ENCODE measurements around the gene SIPA1L2. TPM values are rescaled to one million over a fixed set of nuclear protein-coding genes. Genes with fewer than 3 reads are reported as not detected.
"Not testable (repeated sequence)": the region's sequence is repeated elsewhere in the genome, so short reads cannot be mapped to it uniquely, and the experiment has no call there.

The SIPA1L2 gene
- total and polyA plus RNA-seq, 5 donors from 2014 or later = 0.22 TPM; not detected in 4

DNA sequence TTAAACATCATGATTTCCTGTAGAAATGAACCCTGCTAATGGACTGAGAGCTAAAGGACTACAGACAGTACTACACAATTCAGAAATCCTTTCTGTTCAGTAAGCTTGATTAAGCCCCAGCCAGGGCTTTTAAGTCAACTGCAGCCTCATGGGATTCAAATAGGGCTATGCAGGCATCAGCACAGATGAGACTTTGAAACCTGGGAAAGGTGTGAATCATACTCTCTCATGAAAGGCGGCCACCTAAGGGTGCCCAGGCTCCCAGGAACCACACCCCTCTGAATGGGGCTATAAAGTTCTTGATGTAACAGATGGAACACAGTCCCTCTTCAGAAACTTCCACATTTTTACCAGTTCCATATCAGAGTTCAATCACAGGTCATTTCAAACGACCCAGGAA lies 7.6 kb downstream of the SIPA1L2 start:
- H3K9me3 ChIP-seq (ENCODE audit: control insufficient read depth in 2 of 2, low read length in 2 of 2) = no peaks in the 10 kb centered on the region
- no peak overlapping the region for H3K27ac ChIP-seq (ENCODE audit: insufficient read depth, low read length, poor library complexity, severe bottlenecking)
- H3K27me3 ChIP-seq (ENCODE audit: control insufficient read depth, insufficient read depth, low read length) = peaks cover 11% of the 10 kb centered on the region
- no peak overlapping the region for H3K27ac Mint-ChIP-seq
- no peaks in the 10 kb centered on the region for H3K36me3 ChIP-seq (ENCODE audit: control insufficient read depth, insufficient read depth, low read length)
- no peak for ATAC-seq (ENCODE audit: low read depth in 2 of 2)
- DNase-seq = no peak
- H3K9me3 Mint-ChIP-seq = peaks cover 0 to 2% (median 0%) of the 10 kb centered on the region in 7 donors
- no peak overlapping the region for H3K4me3 Mint-ChIP-seq
- no peak overlapping the region for H3K4me3 ChIP-seq (ENCODE audit: low read depth, low read length)
- H3K27me3 Mint-ChIP-seq = peaks cover 33% of the 10 kb centered on the region
- no peaks in the 10 kb centered on the region for H3K4me1 Mint-ChIP-seq
- no peaks in the 10 kb centered on the region for H3K4me1 ChIP-seq (ENCODE audit: control insufficient read depth, insufficient read depth, low read length, poor library complexity, severe bottlenecking)
- no peaks in the 10 kb centered on the region for H3K36me3 Mint-ChIP-seq

DNA sequence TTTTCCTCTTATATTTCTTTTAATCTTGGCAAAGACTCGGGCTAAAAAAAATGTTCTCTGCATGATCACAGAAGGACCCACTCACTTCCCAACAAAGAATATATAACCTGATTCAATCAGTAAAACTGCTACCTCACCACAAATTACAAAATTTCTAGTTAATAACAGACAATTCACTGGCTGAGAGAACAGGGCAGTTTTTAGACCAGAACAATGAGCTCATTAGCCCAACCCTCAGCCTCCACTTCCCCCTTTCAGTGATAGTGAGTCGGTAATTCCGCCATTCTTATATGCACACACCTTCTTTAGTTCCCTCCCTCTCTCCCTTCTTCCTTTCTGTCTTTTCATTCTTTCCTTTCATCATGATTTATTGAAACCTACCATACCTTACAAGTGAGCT lies 8.9 kb downstream of the SIPA1L2 start:
- Mint-ChIP-seq H3K4me1 (no peaks in the 10 kb centered on the region), H3K4me3 (no peak overlapping the region), H3K9me3 (peaks cover 0 to 2% (median 0%) of the 10 kb centered on the region in 7 donors), H3K27ac (peak overlapping the region in 1 of 3 donors; percentile 36), H3K27me3 (peaks cover 26% of the 10 kb centered on the region), H3K36me3 (no peaks in the 10 kb centered on the region)
- H3K9me3 ChIP-seq (ENCODE audit: control insufficient read depth in 2 of 2, low read length in 2 of 2) = no peaks in the 10 kb centered on the region
- ATAC-seq (ENCODE audit: low read depth in 2 of 2) (no peak), DNase-seq (no peak)
- no peaks in the 10 kb centered on the region for H3K36me3 ChIP-seq (ENCODE audit: control insufficient read depth, insufficient read depth, low read length)
- H3K27me3 ChIP-seq (ENCODE audit: control insufficient read depth, insufficient read depth, low read length) = peaks cover 1% of the 10 kb centered on the region
- no peaks in the 10 kb centered on the region for H3K4me1 ChIP-seq (ENCODE audit: control insufficient read depth, insufficient read depth, low read length, poor library complexity, severe bottlenecking)
- H3K27ac ChIP-seq (ENCODE audit: insufficient read depth, low read length, poor library complexity, severe bottlenecking) = no peak overlapping the region
- H3K4me3 ChIP-seq (ENCODE audit: low read depth, low read length) = no peak overlapping the region

DNA sequence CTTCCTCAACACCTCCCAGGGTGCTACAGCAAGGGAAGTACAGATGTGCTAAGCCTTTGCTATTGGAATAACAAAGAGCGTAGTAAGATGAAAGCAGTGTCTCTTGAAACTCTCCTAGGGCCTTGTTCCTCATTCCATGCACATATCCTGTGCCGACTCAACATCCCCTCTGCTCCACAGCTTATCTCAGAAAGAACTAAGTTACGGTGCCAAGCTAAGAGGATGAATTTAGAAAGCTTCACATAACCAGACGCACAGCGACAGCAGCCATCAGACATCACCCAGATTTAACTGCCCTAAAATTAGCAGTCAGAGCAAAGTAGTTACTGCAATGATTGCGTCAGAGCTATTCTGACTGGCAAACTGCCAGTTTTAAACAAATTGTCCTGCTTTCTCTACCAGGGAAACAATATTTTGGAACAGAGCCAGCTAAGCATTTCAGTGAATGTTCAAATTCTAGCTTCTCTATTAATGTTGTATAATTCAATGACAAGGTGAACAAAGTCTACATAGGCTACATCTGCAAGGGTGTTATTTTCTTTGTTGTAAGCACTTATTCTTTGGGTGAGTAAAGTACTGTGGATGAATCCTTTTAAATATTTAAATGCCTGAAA lies 9.5 kb downstream of the SIPA1L2 start:
- no peaks in the 10 kb centered on the region for H3K4me1 ChIP-seq (ENCODE audit: control insufficient read depth, insufficient read depth, low read length, poor library complexity, severe bottlenecking)
- peaks cover 1% of the 10 kb centered on the region for H3K27me3 ChIP-seq (ENCODE audit: control insufficient read depth, insufficient read depth, low read length)
- no peak overlapping the region for H3K27ac ChIP-seq (ENCODE audit: insufficient read depth, low read length, poor library complexity, severe bottlenecking)
- DNase-seq (no peak), ATAC-seq (ENCODE audit: low read depth in 2 of 2) (no peak)
- Mint-ChIP-seq H3K4me3 (no peak overlapping the region), H3K9me3 (peaks cover 0 to 2% (median 0%) of the 10 kb centered on the region in 7 donors), H3K27ac (peak overlapping the region in 1 of 3 donors; percentile 48), H3K36me3 (no peaks in the 10 kb centered on the region), H3K4me1 (no peaks in the 10 kb centered on the region), H3K27me3 (peaks cover 20% of the 10 kb centered on the region)
- no peaks in the 10 kb centered on the region for H3K36me3 ChIP-seq (ENCODE audit: control insufficient read depth, insufficient read depth, low read length)
- no peaks in the 10 kb centered on the region for H3K9me3 ChIP-seq (ENCODE audit: control insufficient read depth in 2 of 2, low read length in 2 of 2)
- H3K4me3 ChIP-seq (ENCODE audit: low read depth, low read length) = no peak overlapping the region

DNA sequence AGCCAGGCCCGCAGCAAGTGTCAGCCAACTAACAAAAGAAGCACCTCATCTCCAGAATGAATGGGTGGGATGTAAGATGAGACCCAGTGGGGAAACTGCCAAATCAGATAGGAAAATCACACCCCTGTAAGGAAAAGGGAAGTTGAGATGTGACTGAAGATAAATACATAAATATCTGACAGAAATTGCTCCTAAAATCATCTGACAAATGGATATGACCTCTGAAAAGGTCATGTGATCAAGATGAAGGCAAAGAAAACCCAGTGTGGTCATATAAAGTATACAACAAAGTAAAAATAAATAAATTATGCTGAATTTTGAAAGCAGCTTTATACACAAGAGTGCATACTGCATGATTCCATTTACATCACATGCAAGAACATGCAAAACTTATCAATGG lies 12.7 kb downstream of the SIPA1L2 start:
- H3K36me3 ChIP-seq (ENCODE audit: control insufficient read depth, insufficient read depth, low read length) = no peaks in the 10 kb centered on the region
- Mint-ChIP-seq H3K4me3 (no peak overlapping the region), H3K36me3 (no peaks in the 10 kb centered on the region), H3K27me3 (peaks cover 4% of the 10 kb centered on the region), H3K4me1 (no peaks in the 10 kb centered on the region), H3K27ac (no peak overlapping the region), H3K9me3 (no peaks in the 10 kb centered on the region)
- no peak overlapping the region for H3K27ac ChIP-seq (ENCODE audit: insufficient read depth, low read length, poor library complexity, severe bottlenecking)
- ATAC-seq (ENCODE audit: low read depth in 2 of 2) = no peak
- peaks cover 7% of the 10 kb centered on the region for H3K27me3 ChIP-seq (ENCODE audit: control insufficient read depth, insufficient read depth, low read length)
- H3K4me3 ChIP-seq (ENCODE audit: low read depth, low read length) = no peak overlapping the region
- no peaks in the 10 kb centered on the region for H3K9me3 ChIP-seq (ENCODE audit: control insufficient read depth in 2 of 2, low read length in 2 of 2)
- DNase-seq = no peak
- no peaks in the 10 kb centered on the region for H3K4me1 ChIP-seq (ENCODE audit: control insufficient read depth, insufficient read depth, low read length, poor library complexity, severe bottlenecking)

DNA sequence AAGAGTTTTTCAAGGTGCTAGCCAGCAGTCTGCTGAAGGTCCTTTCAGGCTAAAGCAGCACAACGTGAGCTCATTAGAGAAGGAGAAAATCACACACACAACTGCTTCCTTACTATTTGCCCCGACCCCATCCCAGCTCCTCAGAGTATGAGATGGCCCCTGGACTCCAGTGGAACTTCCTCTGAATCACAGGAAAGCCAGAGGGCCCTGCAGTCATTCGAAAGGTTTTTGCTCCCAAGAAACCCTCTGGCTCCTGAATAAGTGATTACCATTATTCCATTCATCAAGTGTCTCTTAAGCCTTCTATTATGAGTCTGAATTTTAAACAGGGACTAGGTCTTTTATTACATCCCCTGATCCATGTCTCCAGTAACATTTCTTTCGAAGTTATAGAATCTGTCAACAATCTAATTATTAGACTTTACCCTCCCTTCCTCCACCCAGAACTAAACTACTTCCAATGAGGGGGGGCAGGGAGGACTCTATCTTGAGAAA lies 14.6 kb downstream of the SIPA1L2 start:
- no peak for DNase-seq
- peaks cover 7% of the 10 kb centered on the region for H3K27me3 ChIP-seq (ENCODE audit: control insufficient read depth, insufficient read depth, low read length)
- H3K9me3 ChIP-seq (ENCODE audit: control insufficient read depth in 2 of 2, low read length in 2 of 2) = no peaks in the 10 kb centered on the region
- Mint-ChIP-seq H3K27ac (no peak overlapping the region), H3K9me3 (peaks cover 0 to 2% (median 0%) of the 10 kb centered on the region in 7 donors), H3K27me3 (peaks cover 9% of the 10 kb centered on the region), H3K4me1 (no peaks in the 10 kb centered on the region), H3K4me3 (no peak overlapping the region), H3K36me3 (no peaks in the 10 kb centered on the region)
- H3K4me1 ChIP-seq (ENCODE audit: control insufficient read depth, insufficient read depth, low read length, poor library complexity, severe bottlenecking) = no peaks in the 10 kb centered on the region
- no peak overlapping the region for H3K27ac ChIP-seq (ENCODE audit: insufficient read depth, low read length, poor library complexity, severe bottlenecking)
- H3K4me3 ChIP-seq (ENCODE audit: low read depth, low read length) = no peak overlapping the region
- no peak for ATAC-seq (ENCODE audit: low read depth in 2 of 2)
- no peaks in the 10 kb centered on the region for H3K36me3 ChIP-seq (ENCODE audit: control insufficient read depth, insufficient read depth, low read length)

DNA sequence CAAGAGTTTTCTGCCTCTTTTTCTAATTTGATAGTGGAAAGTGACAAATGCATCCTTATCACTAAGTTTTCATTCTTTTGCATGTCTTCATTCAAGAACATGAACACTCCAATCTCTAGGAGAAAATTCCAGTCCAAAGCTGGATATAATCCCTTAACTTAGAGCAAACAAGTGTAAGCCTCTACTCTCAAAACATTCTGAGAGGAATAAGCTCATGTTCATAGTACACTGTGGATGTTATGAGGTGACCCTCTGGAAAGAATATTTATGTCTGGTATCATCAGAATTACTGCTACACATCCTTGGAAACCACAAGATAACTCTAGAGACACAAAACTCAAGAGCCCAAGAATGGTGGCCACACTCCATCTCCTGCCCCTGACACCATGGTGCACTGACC lies 15.1 kb downstream of the SIPA1L2 start:
- Mint-ChIP-seq H3K4me3 (no peak overlapping the region), H3K9me3 (peaks cover 0 to 2% (median 0%) of the 10 kb centered on the region in 7 donors), H3K4me1 (no peaks in the 10 kb centered on the region), H3K27me3 (peaks cover 9% of the 10 kb centered on the region), H3K27ac (no peak overlapping the region), H3K36me3 (no peaks in the 10 kb centered on the region)
- Histone ChIP-seq H3K4me1 (ENCODE audit: control insufficient read depth, insufficient read depth, low read length, poor library complexity, severe bottlenecking) (no peaks in the 10 kb centered on the region), H3K36me3 (ENCODE audit: control insufficient read depth, insufficient read depth, low read length) (no peaks in the 10 kb centered on the region), H3K9me3 (ENCODE audit: control insufficient read depth in 2 of 2, low read length in 2 of 2) (no peaks in the 10 kb centered on the region), H3K4me3 (ENCODE audit: low read depth, low read length) (no peak overlapping the region), H3K27me3 (ENCODE audit: control insufficient read depth, insufficient read depth, low read length) (peaks cover 6% of the 10 kb centered on the region), H3K27ac (ENCODE audit: insufficient read depth, low read length, poor library complexity, severe bottlenecking) (no peak overlapping the region)
- ATAC-seq (ENCODE audit: low read depth in 2 of 2) = no peak
- no peak for DNase-seq

DNA sequence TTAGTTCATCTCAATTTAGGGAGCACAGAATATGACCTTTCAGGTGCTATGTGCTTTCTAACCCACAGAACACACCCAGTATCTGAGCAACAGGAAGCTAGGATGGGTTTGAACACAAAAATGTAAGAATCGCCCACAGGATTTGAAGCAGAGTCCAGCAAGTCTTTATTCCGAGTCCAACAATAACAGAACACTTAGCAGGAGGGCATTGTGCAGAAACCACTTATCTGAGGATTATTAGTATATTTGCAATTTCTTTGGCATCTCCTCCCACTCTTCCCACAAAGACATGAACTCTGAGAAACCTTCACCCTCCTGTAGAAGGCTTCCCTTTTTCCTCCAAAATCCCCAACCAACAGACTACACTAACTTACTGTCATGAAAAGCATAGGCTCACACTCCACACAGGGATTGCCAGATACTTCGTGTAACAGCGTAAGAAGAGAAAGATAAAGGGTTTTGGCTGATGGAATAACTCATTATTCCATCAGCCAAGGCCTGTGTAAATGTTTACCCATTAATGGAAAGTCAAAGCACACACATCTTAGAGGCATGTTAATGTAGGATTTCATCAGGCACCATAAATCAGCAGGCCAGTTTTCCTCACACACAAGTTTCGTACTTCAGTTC lies 16.1 kb downstream of the SIPA1L2 start:
- Mint-ChIP-seq H3K4me3 (no peak overlapping the region), H3K27ac (no peak overlapping the region), H3K27me3 (peaks cover 9% of the 10 kb centered on the region), H3K4me1 (no peaks in the 10 kb centered on the region), H3K9me3 (peaks cover 0 to 2% (median 0%) of the 10 kb centered on the region in 7 donors), H3K36me3 (no peaks in the 10 kb centered on the region)
- Histone ChIP-seq H3K27ac (ENCODE audit: insufficient read depth, low read length, poor library complexity, severe bottlenecking) (no peak overlapping the region), H3K9me3 (ENCODE audit: control insufficient read depth in 2 of 2, low read length in 2 of 2) (no peaks in the 10 kb centered on the region), H3K27me3 (ENCODE audit: control insufficient read depth, insufficient read depth, low read length) (peaks cover 6% of the 10 kb centered on the region), H3K4me1 (ENCODE audit: control insufficient read depth, insufficient read depth, low read length, poor library complexity, severe bottlenecking) (no peaks in the 10 kb centered on the region), H3K36me3 (ENCODE audit: control insufficient read depth, insufficient read depth, low read length) (no peaks in the 10 kb centered on the region), H3K4me3 (ENCODE audit: low read depth, low read length) (no peak overlapping the region)
- ATAC-seq (ENCODE audit: low read depth in 2 of 2) (no peak), DNase-seq (no peak)

DNA sequence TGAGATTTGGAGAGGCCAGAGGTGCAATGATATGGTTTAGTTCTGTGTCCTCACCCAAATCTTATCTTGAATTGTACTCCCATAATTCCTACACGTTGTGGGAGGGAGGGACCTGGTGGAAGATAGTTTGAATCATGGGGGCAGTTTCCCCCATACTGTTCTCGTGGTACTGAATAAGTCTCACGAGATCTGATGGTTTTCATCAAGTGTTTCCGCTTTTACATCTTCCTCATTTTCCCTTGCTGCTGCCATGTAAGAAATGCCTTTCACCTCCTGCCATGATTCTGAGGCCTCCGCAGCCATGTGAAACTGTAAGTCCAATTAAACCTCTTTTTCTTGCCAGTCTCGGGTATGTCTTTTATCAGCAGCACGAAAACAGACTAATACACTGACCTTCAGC lies 17.1 kb downstream of the SIPA1L2 start:
- H3K4me3 Mint-ChIP-seq; H3K4me3 ChIP-seq (ENCODE audit: low read depth, low read length); H3K36me3 ChIP-seq (ENCODE audit: control insufficient read depth, insufficient read depth, low read length); H3K9me3 Mint-ChIP-seq; H3K4me1 Mint-ChIP-seq; ATAC-seq (ENCODE audit: low read depth in 2 of 2); H3K27me3 ChIP-seq (ENCODE audit: control insufficient read depth, insufficient read depth, low read length); H3K4me1 ChIP-seq (ENCODE audit: control insufficient read depth, insufficient read depth, low read length, poor library complexity, severe bottlenecking); H3K27me3 Mint-ChIP-seq; H3K27ac ChIP-seq (ENCODE audit: insufficient read depth, low read length, poor library complexity, severe bottlenecking); H3K9me3 ChIP-seq (ENCODE audit: control insufficient read depth in 2 of 2, low read length in 2 of 2); H3K27ac Mint-ChIP-seq; H3K36me3 Mint-ChIP-seq; DNase-seq: not testable (repeated sequence)
